NB4 (cell line): Measurements from ENCODE around the gene BOD1L1.

Experiments
- DNase-seq: peaks from one replicate; pipeline ENCODE4 v3.0.0; 2010; ENCODE audit warnings: low read depth
- H3K4me3 ChIP-seq: one replicate; pipeline ENCODE4 v1.5.1; 2011; ENCODE audit warnings: mild to moderate bottlenecking, low read depth, low read length, moderate library complexity
- CTCF ChIP-seq: IDR thresholded peaks from one replicate; pipeline ENCODE4 v1.5.1; 2012; ENCODE audit warnings: low read depth, low read length
- MAX ChIP-seq: IDR thresholded peaks from 2 replicates; pipeline ENCODE4 v1.6.1; 2011; ENCODE audit warnings: low read depth, low read length
- MYC ChIP-seq: IDR thresholded peaks from 2 replicates; pipeline ENCODE4 v1.6.1; 2011; ENCODE audit warnings: low read depth, low read length
- POLR2A ChIP-seq: IDR thresholded peaks from 2 replicates; pipeline ENCODE4 v1.6.1; 2011; ENCODE audit warnings: mild to moderate bottlenecking; ENCODE audit not compliant: insufficient read length; ENCODE audit errors: extremely low read depth

Gene BOD1L1

GRCh38 chr4:13524504-13525243, 102.9 kb downstream of the BOD1L1 start:
- no peak overlapping the region for H3K4me3 ChIP-seq
- no peak for TF ChIP-seq POLR2A
- TF ChIP-seq MAX = no peak
- no peak for TF ChIP-seq MYC
- TF ChIP-seq CTCF = no peak
- DNase-seq = no peak

- DNase-seq = no peak
- no peak overlapping the region for H3K4me3 ChIP-seq
- TF ChIP-seq MYC (no peak), POLR2A (no peak), CTCF (no peak), MAX (no peak)
These were observed 103.7 kb downstream of the BOD1L1 start for GRCh38 chr4:13523591-13524503.

- TF ChIP-seq MAX = no peak
- TF ChIP-seq MYC = no peak
- no peak for TF ChIP-seq CTCF
- no peak for TF ChIP-seq POLR2A
- no peak for DNase-seq
- no peak overlapping the region for H3K4me3 ChIP-seq
These were observed 104.4 kb downstream of the BOD1L1 start for GRCh38 chr4:13523105-13523477.

- no peak overlapping the region for H3K4me3 ChIP-seq
- DNase-seq = no peak
- TF ChIP-seq MAX = no peak
- no peak for TF ChIP-seq CTCF
- TF ChIP-seq POLR2A = no peak
- TF ChIP-seq MYC = no peak
These were observed 105.0 kb downstream of the BOD1L1 start for GRCh38 chr4:13522282-13523104.

- no peak for TF ChIP-seq MAX
- no peak for TF ChIP-seq POLR2A
- TF ChIP-seq CTCF = no peak
- no peak for TF ChIP-seq MYC
- H3K4me3 ChIP-seq = no peak overlapping the region
- DNase-seq = no peak
These were observed 106.5 kb downstream of the BOD1L1 start for GRCh38 chr4:13521047-13521446.
